Bronchial epithelial cell (primary cell): ENCODE results near the gene RNASE1. TPM values are rescaled to one million over a fixed set of nuclear protein-coding genes. Genes with fewer than 3 reads are reported as not detected.
"Not testable (repeated sequence)": the region's sequence is repeated elsewhere in the genome, so short reads cannot be mapped to it uniquely, and the experiment has no call there.

ENCODE experiments used
- DNase-seq: peaks from one replicate; pipeline ENCODE4 v3.0.0-alpha.2; 2010; ENCODE audit warnings: low read depth
- FAIRE-seq: peaks from 2 replicates; lab custom pipeline; 2011; peaks lifted over from hg19 to GRCh38; lab: Jason Lieb, UNC
- H3K27me3 ChIP-seq: 2 replicates; pipeline ENCODE4 v1.5.1; 2011; ENCODE audit warnings: low read length; ENCODE audit not compliant: control insufficient read depth, insufficient read depth
- H3K36me3 ChIP-seq: 2 replicates; pipeline ENCODE4 v1.5.1; 2011; ENCODE audit warnings: low read length; ENCODE audit not compliant: control insufficient read depth, insufficient read depth
- H3K4me3 ChIP-seq: 2 replicates; pipeline ENCODE4 v1.5.1; 2011; ENCODE audit warnings: mild to moderate bottlenecking, low read depth, low read length, control low read depth
- CTCF ChIP-seq: IDR thresholded peaks from 2 replicates; pipeline ENCODE4 v1.5.1; 2011; ENCODE audit warnings: mild to moderate bottlenecking, moderate library complexity, low read length, control low read depth, inconsistent platforms; ENCODE audit not compliant: insufficient read depth, severe bottlenecking
- total RNA-seq: library from RNA; depleted of rRNA; stranded (reverse); fragments of >200 nt; gene quantifications from 2 replicates; pipeline ENCODE4 v1.2.1, GENCODE V29; 2014

Gene RNASE1
- total RNA-seq, 1 donor from 2014 or later = not detected

- H3K36me3 ChIP-seq = no peaks in the 10 kb centered on the region
- FAIRE-seq (no peak), DNase-seq (no peak)
- no peak overlapping the region for H3K4me3 ChIP-seq
- no peak for TF ChIP-seq CTCF
- H3K27me3 ChIP-seq = no peaks in the 10 kb centered on the region
Observed at GRCh38 chr14:20774258-20774824, 28.3 kb downstream of the RNASE1 start.

GRCh38 chr14:20772650-20773049 is 30.0 kb downstream of the RNASE1 start:
- FAIRE-seq = no peak
- Histone ChIP-seq H3K4me3 (no peak overlapping the region), H3K36me3 (no peaks in the 10 kb centered on the region), H3K27me3 (no peaks in the 10 kb centered on the region)
- TF ChIP-seq CTCF = no peak
- DNase-seq = no peak

- no peak overlapping the region for H3K4me3 ChIP-seq
- no peak for TF ChIP-seq CTCF
- no peak for FAIRE-seq
- DNase-seq = no peak
- no peaks in the 10 kb centered on the region for H3K27me3 ChIP-seq
- no peaks in the 10 kb centered on the region for H3K36me3 ChIP-seq
Observed at GRCh38 chr14:20769421-20769820, 33.2 kb downstream of the RNASE1 start.

GRCh38 chr14:20768593-20768892 is 34.1 kb downstream of the RNASE1 start:
- H3K4me3 ChIP-seq = no peak overlapping the region
- DNase-seq = no peak
- no peaks in the 10 kb centered on the region for H3K27me3 ChIP-seq
- no peaks in the 10 kb centered on the region for H3K36me3 ChIP-seq
- no peak for TF ChIP-seq CTCF
- no peak for FAIRE-seq

GRCh38 chr14:20760950-20761349 is 41.7 kb downstream of the RNASE1 start:
- no peaks in the 10 kb centered on the region for H3K27me3 ChIP-seq
- TF ChIP-seq CTCF = no peak
- DNase-seq (peak; percentile 53), FAIRE-seq (no peak)
- H3K4me3 ChIP-seq = no peak overlapping the region
- H3K36me3 ChIP-seq = no peaks in the 10 kb centered on the region

GRCh38 chr14:20759465-20759864 is 43.2 kb downstream of the RNASE1 start:
- not testable (repeated sequence) for DNase-seq, FAIRE-seq, H3K36me3 ChIP-seq, H3K27me3 ChIP-seq, H3K4me3 ChIP-seq
